Activated CD4-positive, alpha-beta T cell treated with anti-CD3 and anti-CD28 coated beads, Interleukin-2, amount 50 U/mL, for 48 hours (primary cell): ENCODE results near the gene LONRF2.
A peak's percentile ranks its signal among the peaks of the same experiment; 100 is the strongest.

Experiments used
- DNase-seq, 2 experiments: peaks; one replicate each; pipeline ENCODE4 v3.0.0-alpha.2; 2020

LONRF2 gene

DNA sequence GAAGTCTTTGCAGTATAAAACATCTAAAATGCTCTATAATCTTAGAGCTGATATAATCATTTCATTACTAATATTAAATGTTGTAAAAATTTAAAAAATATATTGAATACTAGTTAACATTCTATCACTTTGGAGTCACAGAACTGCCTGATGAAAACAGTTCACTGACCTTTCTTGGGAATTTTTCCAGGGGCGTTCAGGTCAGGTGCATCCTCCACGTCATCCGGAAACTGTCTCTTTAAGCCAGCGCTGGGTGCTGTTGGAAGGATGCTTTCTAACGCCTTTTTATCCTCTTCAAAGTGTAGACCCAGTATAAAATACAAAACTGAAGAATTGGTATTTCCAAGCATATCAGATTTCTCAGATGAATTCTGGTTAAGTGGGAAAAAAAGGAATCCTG is 22.8 kb downstream of the LONRF2 start:
- DNase-seq = no peak

DNA sequence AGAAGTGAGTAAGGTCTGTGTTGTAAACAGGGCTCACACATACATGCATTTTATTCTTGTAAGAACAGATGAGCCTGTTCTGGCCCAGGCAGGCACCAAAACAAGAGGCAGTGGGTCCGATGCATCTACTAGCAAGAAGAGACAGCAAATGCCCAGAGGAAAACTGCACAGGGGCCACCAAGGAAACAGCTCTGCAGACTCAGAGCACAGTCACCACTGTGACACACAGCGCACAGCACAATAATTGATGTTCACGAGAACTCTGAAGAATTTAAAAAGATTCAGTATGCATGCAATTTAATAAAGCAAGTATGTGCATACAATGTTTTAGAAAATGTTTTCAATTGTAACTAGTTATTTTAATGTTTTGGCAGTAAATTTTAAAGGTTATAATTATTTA is 24.8 kb downstream of the LONRF2 start:
- no peak for DNase-seq

DNA sequence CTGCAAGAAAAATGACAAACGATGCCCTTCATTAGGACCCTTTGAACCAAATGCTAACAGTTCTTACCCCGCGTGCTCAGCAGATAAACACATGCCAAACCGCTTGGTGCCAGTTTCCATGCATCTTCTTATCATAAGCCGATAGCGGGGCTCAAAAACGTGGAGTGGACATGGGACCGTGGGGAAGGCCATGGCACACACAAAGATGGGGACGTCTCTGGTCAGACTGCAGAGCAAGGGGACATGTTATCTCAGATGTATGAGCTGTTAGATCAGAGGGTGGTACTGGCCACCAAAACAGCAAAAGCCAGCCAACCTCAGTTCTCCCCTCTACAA is 28.2 kb downstream of the LONRF2 start:
- no peak for DNase-seq

- DNase-seq = no peak
Observed at GRCh38 chr2:100293341-100294161, 28.8 kb downstream of the LONRF2 start.

DNA sequence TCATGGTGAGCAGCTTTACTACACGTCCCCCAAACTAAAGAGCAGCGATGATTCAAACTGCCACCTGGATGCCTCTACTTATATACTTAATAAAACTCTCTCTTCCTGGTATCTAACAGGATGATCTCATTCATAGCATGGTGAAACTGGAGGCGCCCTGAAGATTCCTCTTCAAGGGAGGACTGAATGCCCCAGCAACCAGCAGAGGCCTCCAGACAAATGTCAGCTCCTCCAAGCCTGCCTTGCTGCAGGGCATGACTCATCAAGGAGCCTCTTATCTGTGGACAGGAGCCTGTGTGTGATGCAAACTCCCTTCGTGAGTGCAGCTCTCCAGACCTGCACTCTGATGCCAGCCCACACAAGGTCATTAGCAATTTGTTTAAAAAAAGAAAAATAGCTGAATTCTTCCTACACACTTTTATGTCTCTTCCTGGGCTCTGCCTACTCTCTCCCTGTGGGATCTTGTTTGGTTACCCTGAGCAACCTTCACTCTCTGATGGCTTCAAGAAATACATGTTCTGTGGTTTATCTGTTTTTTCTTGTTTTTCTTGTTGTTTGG is 30.2 kb downstream of the LONRF2 start:
- peak; percentile 19 to 42 for DNase-seq

GRCh38 chr2:100291152-100291970 is 30.9 kb downstream of the LONRF2 start:
- peak; percentile 43 to 58 for DNase-seq

DNA sequence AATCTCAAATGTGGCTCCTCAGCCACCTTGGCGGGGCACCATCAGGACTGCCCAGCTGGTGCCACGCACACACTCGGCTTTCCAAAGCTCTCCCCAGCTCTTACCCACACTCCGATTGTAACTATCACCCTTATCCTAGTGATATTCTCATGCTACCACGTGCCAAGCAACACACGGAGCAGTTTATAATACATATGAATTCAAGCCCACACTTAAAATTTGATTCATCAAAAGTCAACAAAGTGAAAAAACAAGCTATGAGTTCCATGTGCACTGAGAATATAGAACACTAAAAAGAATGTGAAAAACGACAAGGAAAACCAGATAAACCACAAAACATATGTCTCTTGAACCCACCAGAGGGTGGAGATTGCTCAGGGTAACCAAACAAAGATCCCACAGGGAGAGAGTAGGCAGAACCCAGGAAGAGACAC is 31.6 kb downstream of the LONRF2 start:
- no peak for DNase-seq

DNA sequence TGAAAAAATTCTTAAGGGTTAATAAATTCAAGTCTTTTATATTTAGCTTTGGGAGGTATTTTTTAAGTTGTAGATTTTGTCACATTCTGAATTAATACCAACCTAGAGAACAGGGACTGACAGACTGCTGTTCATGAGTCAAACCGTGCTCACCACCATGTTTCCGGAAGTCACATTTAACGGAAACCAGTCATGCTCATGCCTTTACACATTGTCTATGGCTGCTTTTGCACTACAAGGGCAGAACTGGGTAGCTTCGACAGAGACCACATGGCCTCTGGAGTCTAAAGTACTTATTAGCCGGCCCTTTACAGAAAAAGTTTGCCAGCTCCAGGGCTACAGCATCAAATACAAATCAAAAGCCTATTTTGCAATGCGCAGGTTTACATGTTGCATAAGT is 33.3 kb downstream of the LONRF2 start:
- no peak for DNase-seq

GRCh38 chr2:100286318-100286717 is 36.0 kb downstream of the LONRF2 start:
- DNase-seq = no peak

GRCh38 chr2:100285691-100286090 is 36.6 kb downstream of the LONRF2 start:
- DNase-seq = no peak

DNA sequence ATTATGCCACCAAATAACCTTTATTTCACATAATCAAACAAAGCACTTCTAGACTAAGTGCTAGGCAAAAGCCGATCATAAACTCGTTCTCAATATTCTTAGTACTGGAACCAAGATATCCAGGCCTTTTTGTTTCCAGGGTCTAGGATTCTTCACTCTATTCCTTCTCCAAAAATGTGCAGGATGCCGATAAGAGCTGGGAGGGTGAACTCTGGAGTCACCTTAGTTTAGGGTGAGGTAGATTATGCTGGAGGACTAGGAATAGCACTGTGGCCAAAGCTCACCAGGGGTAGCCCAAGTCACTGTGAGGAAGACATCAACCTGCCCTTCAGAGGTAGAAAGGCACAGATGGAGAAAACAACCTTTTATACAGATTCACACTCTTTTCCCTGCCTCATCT is 37.3 kb downstream of the LONRF2 start:
- no peak for DNase-seq

DNA sequence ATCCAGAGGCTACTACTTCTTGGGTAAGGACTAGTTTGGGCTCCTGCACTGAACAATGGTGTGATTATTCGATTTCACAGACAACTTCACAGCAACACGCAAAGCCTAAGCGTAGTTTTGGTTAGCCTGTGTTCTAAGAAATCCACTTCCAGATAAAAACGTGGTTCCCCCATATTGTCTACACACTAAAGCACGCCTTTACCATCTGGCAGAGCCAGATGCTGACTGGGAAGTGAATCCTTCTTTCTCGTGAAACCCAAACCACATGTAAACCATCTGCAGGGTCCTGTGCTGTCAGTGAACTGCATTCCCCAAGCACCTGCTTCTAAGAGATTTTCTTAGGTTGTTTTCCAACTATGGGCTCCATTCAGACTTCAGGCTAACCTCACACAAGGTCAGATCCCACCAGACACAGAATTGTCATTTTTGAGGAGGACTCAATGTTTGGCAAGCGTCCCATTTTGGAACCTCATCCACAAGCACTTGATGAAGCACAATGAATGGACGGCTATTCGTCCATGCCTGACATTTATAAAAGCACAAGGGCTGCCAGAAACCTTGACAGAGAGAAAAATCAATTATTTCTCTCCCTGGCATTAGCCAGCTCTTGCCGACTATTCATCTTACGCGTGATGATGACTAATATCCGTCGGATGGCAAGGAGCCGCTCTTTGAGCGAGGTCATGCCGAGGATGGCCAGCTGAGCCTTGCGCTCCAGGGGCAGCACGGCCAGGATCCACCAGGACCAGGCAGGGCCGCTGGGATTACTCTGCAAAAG is 38.4 kb downstream of the LONRF2 start:
- no peak for DNase-seq

- DNase-seq = no peak
Observed at GRCh38 chr2:100281521-100282438, 40.5 kb downstream of the LONRF2 start.

- no peak for DNase-seq
Observed at GRCh38 chr2:100279586-100280534, 42.4 kb downstream of the LONRF2 start.

GRCh38 chr2:100278986-100279385 is 43.3 kb downstream of the LONRF2 start:
- no peak for DNase-seq

DNA sequence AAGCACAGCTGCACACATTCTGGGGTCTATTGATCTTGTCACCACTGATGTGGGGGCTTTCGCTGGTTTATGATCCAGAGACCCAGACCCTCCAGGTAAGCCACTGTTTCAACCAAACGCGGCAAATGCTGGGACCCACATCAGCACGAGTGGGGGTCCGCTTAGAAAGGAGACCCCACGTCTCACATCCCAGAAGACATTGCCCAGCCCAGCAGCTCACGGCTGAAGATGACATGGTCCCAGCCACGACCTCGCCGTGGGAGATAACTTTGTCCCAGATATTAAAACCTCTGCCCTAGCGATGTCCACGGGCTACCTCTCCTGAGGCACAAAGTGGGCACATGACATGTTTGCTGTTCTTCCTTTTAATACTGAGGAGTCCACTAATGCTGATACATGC is 43.8 kb downstream of the LONRF2 start:
- no peak for DNase-seq

- DNase-seq = no peak
Observed at GRCh38 chr2:100277540-100278207, 44.6 kb downstream of the LONRF2 start.

DNA sequence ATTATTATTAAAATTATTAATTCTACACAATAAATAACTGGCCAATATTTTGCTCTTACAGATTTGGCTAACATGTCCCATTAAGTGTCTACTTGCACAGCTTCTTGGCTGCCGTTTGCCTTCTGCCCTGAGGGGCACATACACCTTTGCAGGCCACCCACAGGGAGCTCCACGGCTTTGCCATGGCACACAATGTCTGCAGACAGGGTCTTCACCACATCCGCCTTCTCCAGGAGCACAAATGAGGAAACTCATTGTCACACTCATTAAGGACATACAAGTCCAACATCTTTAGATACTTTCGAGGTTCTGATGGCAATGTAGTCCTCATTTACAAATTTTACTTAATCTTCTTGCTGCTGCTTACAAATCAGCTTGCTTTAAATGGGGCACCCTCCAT is 45.6 kb downstream of the LONRF2 start:
- DNase-seq = no peak

DNA sequence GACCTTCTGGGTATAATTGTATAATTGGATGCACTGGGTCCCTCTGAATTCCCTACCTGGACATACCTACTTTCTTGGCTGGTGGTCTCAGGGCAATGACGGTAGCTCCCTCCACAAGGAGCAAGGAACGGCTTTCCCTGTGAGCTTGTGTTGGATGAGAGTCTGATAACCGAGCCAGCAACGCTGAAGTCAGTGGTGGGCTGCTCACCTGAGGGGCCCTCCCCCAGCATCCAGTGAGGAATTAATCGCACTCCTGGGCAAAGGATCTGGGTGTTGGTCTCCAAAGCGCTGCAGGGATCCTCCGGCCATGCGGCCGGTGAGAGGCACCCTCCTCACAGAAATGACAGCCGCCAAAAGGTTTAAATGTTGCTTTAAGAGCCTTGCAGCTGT is 47.1 kb downstream of the LONRF2 start:
- no peak for DNase-seq

DNA sequence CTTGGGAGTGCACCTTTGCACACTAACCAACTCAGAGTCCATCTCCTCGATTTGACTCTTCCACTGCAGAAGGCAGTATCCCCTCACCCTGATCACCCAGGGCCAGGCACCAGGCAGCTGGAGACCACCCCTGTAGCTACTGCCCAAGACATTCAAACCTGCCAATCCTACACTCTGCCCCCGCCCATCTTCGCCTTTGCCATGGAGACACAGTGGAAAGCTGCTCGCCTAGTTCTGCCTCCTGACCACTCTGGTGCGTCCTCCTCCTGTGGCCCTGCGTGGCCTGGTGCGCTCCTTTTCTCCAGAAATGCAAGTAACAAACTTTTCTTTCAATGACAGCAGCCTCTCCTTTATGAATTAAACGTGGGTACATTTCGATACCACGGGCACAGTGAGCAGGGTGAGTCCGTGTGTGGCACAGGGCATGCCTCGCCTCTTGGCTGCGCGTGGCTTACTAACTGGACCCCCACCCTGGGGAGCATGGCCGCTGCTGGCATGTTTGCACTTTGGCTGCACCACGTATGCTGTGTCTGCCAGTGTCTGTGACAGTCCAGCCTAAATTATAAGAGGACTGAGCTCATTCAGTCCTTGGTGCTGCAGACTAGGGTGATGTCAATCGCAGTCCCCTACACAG is 47.6 kb downstream of the LONRF2 start:
- DNase-seq = no peak
